Cerebellar nuclear complex (tissue), 1 donor: ENCODE data around the gene MUC2.

Experiments
- DNase-seq, 2 experiments: peaks; one replicate each; lab custom pipeline; 2025; lab: John Stamatoyannopoulos, UW

The MUC2 gene

GRCh38 chr11:1074244-1075221 lies at the start of gene MUC2:
TSS of gene MUC2 (plus strand) at chr11:1074874.
- DNase-seq = no peak

GRCh38 chr11:1025410-1026162 lies 49.1 kb upstream of the MUC2 start:
- DNase-seq = no peak

GRCh38 chr11:1026163-1026450 lies 48.6 kb upstream of the MUC2 start:
- DNase-seq = no peak

GRCh38 chr11:1026641-1027482 lies 47.8 kb upstream of the MUC2 start:
- DNase-seq = no peak

- no peak for DNase-seq
These were observed 47.0 kb upstream of the MUC2 start for GRCh38 chr11:1027483-1028290.

GRCh38 chr11:1028291-1028540 lies 46.5 kb upstream of the MUC2 start:
- no peak for DNase-seq

- no peak for DNase-seq
These were observed 46.1 kb upstream of the MUC2 start for GRCh38 chr11:1028616-1029015.

GRCh38 chr11:1029051-1029450 lies 45.6 kb upstream of the MUC2 start:
- DNase-seq = no peak

- no peak for DNase-seq
These were observed 45.0 kb upstream of the MUC2 start for GRCh38 chr11:1029654-1030053.

GRCh38 chr11:1030086-1030485 lies 44.6 kb upstream of the MUC2 start:
- DNase-seq = no peak

- no peak for DNase-seq
These were observed 44.1 kb upstream of the MUC2 start for GRCh38 chr11:1030556-1030955.

- no peak for DNase-seq
These were observed 43.4 kb upstream of the MUC2 start for GRCh38 chr11:1031121-1031899.

GRCh38 chr11:1032310-1032891 lies 42.3 kb upstream of the MUC2 start:
- no peak for DNase-seq

- DNase-seq = no peak
These were observed 41.5 kb upstream of the MUC2 start for GRCh38 chr11:1033016-1033798.

GRCh38 chr11:1034001-1034400 lies 40.7 kb upstream of the MUC2 start:
- no peak for DNase-seq

- no peak for DNase-seq
These were observed 40.0 kb upstream of the MUC2 start for GRCh38 chr11:1034456-1035295.

GRCh38 chr11:1035577-1036283 lies 38.9 kb upstream of the MUC2 start:
- DNase-seq = no peak

GRCh38 chr11:1036303-1036923 lies 38.3 kb upstream of the MUC2 start, which contains the start of gene MUC6:
TSS of gene MUC6 (minus strand) at chr11:1036718. CDS start at chr11:1036655, 63 bp downstream.
- DNase-seq = no peak
